ENCODE measurements around the gene ECEL1.

Gene ECEL1

GRCh38 chr2:232498452-232498851 is 10.8 kb upstream of the ECEL1 start:
- DNase-seq (ENCODE audit: low read depth in 1 of 2, low spot score in 1 of 2), result no peak

GRCh38 chr2:232497348-232497747 is 9.7 kb upstream of the ECEL1 start:
- no peak for DNase-seq (ENCODE audit: low read depth in 1 of 2, low spot score in 1 of 2)

- DNase-seq (ENCODE audit: low read depth in 1 of 2, low spot score in 1 of 2), result no peak
Observed at GRCh38 chr2:232496501-232497270, 9.1 kb upstream of the ECEL1 start.

- no peak for DNase-seq (ENCODE audit: low read depth in 1 of 2, low spot score in 1 of 2)
Observed at GRCh38 chr2:232495292-232495691, 7.7 kb upstream of the ECEL1 start.

GRCh38 chr2:232494542-232494941 is 6.9 kb upstream of the ECEL1 start:
- no peak for DNase-seq (ENCODE audit: low read depth in 1 of 2, low spot score in 1 of 2)

GRCh38 chr2:232493701-232494474 is 6.3 kb upstream of the ECEL1 start:
- DNase-seq (ENCODE audit: low read depth in 1 of 2, low spot score in 1 of 2), result no peak

GRCh38 chr2:232492963-232493700 is 5.5 kb upstream of the ECEL1 start:
- no peak for DNase-seq (ENCODE audit: low read depth in 1 of 2, low spot score in 1 of 2)

- no peak for DNase-seq (ENCODE audit: low read depth in 1 of 2, low spot score in 1 of 2)
Observed at GRCh38 chr2:232492236-232492848, 4.7 kb upstream of the ECEL1 start.

- DNase-seq (ENCODE audit: low read depth in 1 of 2, low spot score in 1 of 2), result no peak
Observed at GRCh38 chr2:232491139-232491780, 3.6 kb upstream of the ECEL1 start.

GRCh38 chr2:232490221-232491138 is 2.8 kb upstream of the ECEL1 start:
- no peak for DNase-seq (ENCODE audit: low read depth in 1 of 2, low spot score in 1 of 2)

- DNase-seq (ENCODE audit: low read depth in 1 of 2, low spot score in 1 of 2), result no peak
Observed at GRCh38 chr2:232489516-232490220, 2.0 kb upstream of the ECEL1 start.

- no peak for DNase-seq (ENCODE audit: low read depth in 1 of 2, low spot score in 1 of 2)
Observed at GRCh38 chr2:232488721-232489300, 1.2 kb upstream of the ECEL1 start.

GRCh38 chr2:232488097-232488711 is 570 bp upstream of the ECEL1 start:
- no peak for DNase-seq (ENCODE audit: low read depth in 1 of 2, low spot score in 1 of 2)

GRCh38 chr2:232486558-232487384 is 863 bp downstream of the ECEL1 start:
- DNase-seq (ENCODE audit: low read depth in 1 of 2, low spot score in 1 of 2), result no peak

- DNase-seq (ENCODE audit: low read depth in 1 of 2, low spot score in 1 of 2), result no peak
Observed at GRCh38 chr2:232485757-232486557, 1.7 kb downstream of the ECEL1 start.

- DNase-seq (ENCODE audit: low read depth in 1 of 2, low spot score in 1 of 2), result no peak
Observed at GRCh38 chr2:232485348-232485756, 2.3 kb downstream of the ECEL1 start.

All from activated T-helper 1 cell treated with anti-CD3 and anti-CD28 coated beads, Interleukin-2, amount 50 U/mL, for 16 hours (primary cell).